Fibroblast of lung (primary cell): ENCODE data around the gene CYB5A. TPM values are rescaled to one million over a fixed set of nuclear protein-coding genes. Genes with fewer than 3 reads are reported as not detected.

Experiments used
- DNase-seq, 2 donors: peaks; one replicate each; pipeline versions ENCODE4 v3.0.0 to v3.0.0-alpha.2; 2010; ENCODE audit warnings: low read depth in 2 of 2
- H2AFZ ChIP-seq: 2 replicates; pipeline ENCODE4 v1.5.1; 2012; ENCODE audit warnings: low read length, control low read depth, inconsistent platforms
- H3K27ac ChIP-seq: 2 replicates; pipeline ENCODE4 v1.5.1; 2011; ENCODE audit warnings: low read length, control low read depth; ENCODE audit not compliant: insufficient read depth
- H3K27me3 ChIP-seq: 2 replicates; pipeline ENCODE4 v1.5.1; 2011; ENCODE audit warnings: mild to moderate bottlenecking, low read length; ENCODE audit not compliant: control insufficient read depth, insufficient read depth
- H3K36me3 ChIP-seq: 2 replicates; pipeline ENCODE4 v1.5.1; 2011; ENCODE audit warnings: low read length; ENCODE audit not compliant: control insufficient read depth, insufficient read depth
- H3K4me1 ChIP-seq: 2 replicates; pipeline ENCODE4 v1.5.1; 2011; ENCODE audit warnings: low read length; ENCODE audit not compliant: control insufficient read depth, insufficient read depth; ENCODE audit errors: extremely low read depth
- H3K4me2 ChIP-seq: 2 replicates; pipeline ENCODE4 v1.5.1; 2011; ENCODE audit warnings: low read length, control low read depth; ENCODE audit not compliant: insufficient read depth; ENCODE audit errors: extremely low read depth
- H3K4me3 ChIP-seq, 4 experiments: fragments of 200-600 bp in 1 of 4; sonication (generic) in 1 of 4; replicated peaks in 1 of 4; 2 replicates each; pipeline ENCODE4 v1.5.1; 2011 to 2016; ENCODE audit warnings: low read length in 4 of 4, low read depth in 3 of 4, mild to moderate bottlenecking in 3 of 4, control low read depth in 2 of 4, inconsistent platforms in 1 of 4, mixed read lengths in 1 of 4; ENCODE audit not compliant: insufficient read depth in 1 of 4; ENCODE audit errors: control extremely low read depth in 1 of 4
- H3K79me2 ChIP-seq: 2 replicates; pipeline ENCODE4 v1.5.1; 2012; ENCODE audit warnings: mild to moderate bottlenecking, low read length, inconsistent platforms; ENCODE audit not compliant: control insufficient read depth, insufficient read depth
- H3K9ac ChIP-seq: 2 replicates; pipeline ENCODE4 v1.5.1; 2011; ENCODE audit warnings: mild to moderate bottlenecking, low read length, control low read depth; ENCODE audit not compliant: insufficient read depth
- H3K9me3 ChIP-seq: 2 replicates; pipeline ENCODE4 v1.5.1; 2012; ENCODE audit warnings: low read depth, low read length; ENCODE audit not compliant: control insufficient read depth, insufficient read depth
- H4K20me1 ChIP-seq: 2 replicates; pipeline ENCODE4 v1.5.1; 2011; ENCODE audit warnings: low read length; ENCODE audit not compliant: control insufficient read depth, insufficient read depth; ENCODE audit errors: extremely low read depth
- EZH2 ChIP-seq: IDR thresholded peaks from 2 replicates; pipeline ENCODE4 v1.5.1; 2012; ENCODE audit warnings: low read length, control low read depth, mild to moderate bottlenecking; ENCODE audit errors: missing control alignments
- polyA plus RNA-seq, 2 donors: library from polyadenylated mRNA; depleted of rRNA in 1 of 2; stranded (reverse) in 1 of 2; unstranded in 1 of 2; fragments of >200 nt; gene quantifications; 2 replicates each; pipeline ENCODE4 v1.2.1, GENCODE V29; 2011 to 2012; ENCODE audit warnings: missing spikeins in 1 of 2
- total RNA-seq: library from RNA; depleted of rRNA; stranded (reverse); fragments of >200 nt; gene quantifications from 2 replicates; pipeline ENCODE4 v1.2.1, GENCODE V29; 2014
- TF ChIP-seq, protein P1 (sequence below), 2 donors: IDR thresholded peaks in 1 of 2; conservative IDR thresholded peaks in 1 of 2; 1 replicate in 1 of 2; 2 replicates in 1 of 2; pipeline ENCODE4 v1.5.1; 2011 to 2012; ENCODE audit warnings: low read length in 2 of 2, control low read depth in 1 of 2, inconsistent platforms in 1 of 2, low read depth in 1 of 2, mild to moderate bottlenecking in 1 of 2

CYB5A gene
- total and polyA plus RNA-seq, 2 donors (not counting 1 experiment from before 2014, with no cell fraction given): 111 to 113 TPM

DNA sequence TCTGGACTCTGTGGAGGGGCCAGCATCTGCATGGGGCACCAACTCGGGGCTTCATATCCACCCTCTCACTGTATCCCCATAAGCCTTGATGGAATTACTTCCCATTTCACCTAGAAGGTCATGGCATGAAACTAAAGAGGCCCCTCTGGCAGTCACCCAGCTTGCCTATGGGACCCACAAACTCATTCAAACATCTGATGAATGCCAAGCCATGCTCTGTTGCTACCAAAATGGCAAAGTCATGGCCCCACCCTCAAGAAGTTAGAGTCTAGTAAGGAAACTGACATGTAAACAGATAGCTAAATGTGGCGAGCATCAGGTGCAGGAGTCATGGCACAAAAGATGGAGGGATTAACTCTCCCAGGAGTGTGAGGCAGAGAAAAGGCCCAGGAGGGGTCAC, 14.5 kb downstream of the CYB5A start:
- no peaks in the 10 kb centered on the region for H3K4me1 ChIP-seq
- H3K36me3 ChIP-seq: no peaks in the 10 kb centered on the region
- H4K20me1 ChIP-seq: no peaks in the 10 kb centered on the region
- no peaks in the 10 kb centered on the region for H3K79me2 ChIP-seq
- H3K4me3 ChIP-seq: no peak overlapping the region
- no peak overlapping the region for H2AFZ ChIP-seq
- no peaks in the 10 kb centered on the region for H3K9me3 ChIP-seq
- H3K4me2 ChIP-seq: no peak overlapping the region
- TF ChIP-seq, protein P1, sequence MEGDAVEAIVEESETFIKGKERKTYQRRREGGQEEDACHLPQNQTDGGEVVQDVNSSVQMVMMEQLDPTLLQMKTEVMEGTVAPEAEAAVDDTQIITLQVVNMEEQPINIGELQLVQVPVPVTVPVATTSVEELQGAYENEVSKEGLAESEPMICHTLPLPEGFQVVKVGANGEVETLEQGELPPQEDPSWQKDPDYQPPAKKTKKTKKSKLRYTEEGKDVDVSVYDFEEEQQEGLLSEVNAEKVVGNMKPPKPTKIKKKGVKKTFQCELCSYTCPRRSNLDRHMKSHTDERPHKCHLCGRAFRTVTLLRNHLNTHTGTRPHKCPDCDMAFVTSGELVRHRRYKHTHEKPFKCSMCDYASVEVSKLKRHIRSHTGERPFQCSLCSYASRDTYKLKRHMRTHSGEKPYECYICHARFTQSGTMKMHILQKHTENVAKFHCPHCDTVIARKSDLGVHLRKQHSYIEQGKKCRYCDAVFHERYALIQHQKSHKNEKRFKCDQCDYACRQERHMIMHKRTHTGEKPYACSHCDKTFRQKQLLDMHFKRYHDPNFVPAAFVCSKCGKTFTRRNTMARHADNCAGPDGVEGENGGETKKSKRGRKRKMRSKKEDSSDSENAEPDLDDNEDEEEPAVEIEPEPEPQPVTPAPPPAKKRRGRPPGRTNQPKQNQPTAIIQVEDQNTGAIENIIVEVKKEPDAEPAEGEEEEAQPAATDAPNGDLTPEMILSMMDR (conservative IDR thresholded peaks at IDR 0.05 in 1 of 2, IDR thresholded peaks at IDR 0.05 in 1 of 2; ENCODE audit: low read depth in 1 of 2, low read length in 2 of 2): no peak
- TF ChIP-seq EZH2: no peak
- DNase-seq: no peak
- no peak overlapping the region for H3K9ac ChIP-seq
- no peaks in the 10 kb centered on the region for H3K27me3 ChIP-seq
- no peak overlapping the region for H3K27ac ChIP-seq

DNA sequence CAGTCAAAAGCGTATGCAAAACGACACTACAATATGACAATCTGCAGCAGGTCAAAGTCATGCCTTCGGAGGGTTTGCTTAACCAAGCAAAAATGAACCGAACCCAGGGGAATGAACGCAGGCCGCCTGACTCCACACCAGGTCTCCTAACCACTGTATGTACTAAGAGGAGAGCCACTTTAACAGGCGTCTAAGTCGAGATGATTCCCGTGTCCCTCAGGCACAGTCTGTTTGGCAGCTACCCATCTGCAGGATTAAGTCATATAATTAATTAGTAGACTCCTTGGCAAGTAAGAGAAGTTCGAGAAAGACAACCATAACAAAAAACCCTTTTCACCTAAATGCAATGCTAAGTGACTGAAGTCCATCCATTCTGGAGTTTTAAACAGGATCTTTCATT, 15.2 kb downstream of the CYB5A start:
- Histone ChIP-seq H4K20me1 (no peaks in the 10 kb centered on the region), H3K4me3 (no peak overlapping the region), H3K27me3 (no peaks in the 10 kb centered on the region), H3K4me2 (no peak overlapping the region), H3K27ac (no peak overlapping the region), H3K36me3 (no peaks in the 10 kb centered on the region), H3K4me1 (no peaks in the 10 kb centered on the region), H2AFZ (no peak overlapping the region), H3K79me2 (no peaks in the 10 kb centered on the region), H3K9me3 (no peaks in the 10 kb centered on the region), H3K9ac (no peak overlapping the region)
- DNase-seq: no peak
- TF ChIP-seq, protein P1 (conservative IDR thresholded peaks at IDR 0.05 in 1 of 2, IDR thresholded peaks at IDR 0.05 in 1 of 2; ENCODE audit: low read depth in 1 of 2, low read length in 2 of 2): no peak
- no peak for TF ChIP-seq EZH2

DNA sequence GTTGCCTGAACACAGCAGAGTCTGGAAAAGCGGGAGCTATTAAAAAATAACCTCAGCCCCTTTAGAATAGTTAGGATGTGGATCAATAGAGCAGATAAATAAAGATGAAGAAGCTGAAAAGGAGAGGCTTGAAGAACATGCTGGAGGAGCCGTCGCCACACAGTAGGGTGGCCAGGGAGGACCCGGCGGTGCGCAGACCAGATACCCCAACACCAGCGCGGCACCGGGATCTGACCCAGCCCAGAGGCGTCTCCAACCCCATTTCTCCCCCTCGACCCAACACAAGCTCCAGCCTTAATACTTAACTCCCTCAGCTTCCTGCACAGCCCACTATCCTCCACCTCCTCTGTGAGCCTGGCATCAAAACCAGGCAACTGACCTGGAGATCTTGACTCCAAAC, 16.0 kb downstream of the CYB5A start:
- Histone ChIP-seq H3K27ac (no peak overlapping the region), H3K9ac (no peak overlapping the region), H4K20me1 (no peaks in the 10 kb centered on the region), H3K27me3 (no peaks in the 10 kb centered on the region), H3K4me3 (no peak overlapping the region), H3K4me2 (no peak overlapping the region), H3K9me3 (no peaks in the 10 kb centered on the region), H3K4me1 (no peaks in the 10 kb centered on the region), H3K36me3 (no peaks in the 10 kb centered on the region), H3K79me2 (no peaks in the 10 kb centered on the region), H2AFZ (no peak overlapping the region)
- DNase-seq: no peak
- TF ChIP-seq, protein P1 (conservative IDR thresholded peaks at IDR 0.05 in 1 of 2, IDR thresholded peaks at IDR 0.05 in 1 of 2; ENCODE audit: low read depth in 1 of 2, low read length in 2 of 2): no peak
- TF ChIP-seq EZH2: no peak
